GM23338 (cell line): ENCODE results near the gene MAMDC2. TPM values are rescaled to one million over a fixed set of nuclear protein-coding genes. Genes with fewer than 3 reads are reported as not detected.
A peak's percentile ranks its signal among the peaks of the same experiment; 100 is the strongest.

Source experiments
- ATAC-seq: fragments of 200-7000 bp; cut with Tn5 transposase; 3 replicates; pipeline ENCODE4 v1.9.1; 2020
- DNase-seq: peaks from one replicate; pipeline ENCODE4 v3.0.0-alpha.2; 2015; ENCODE audit warnings: low spot score
- H2AFZ ChIP-seq: fragments of 200-600 bp; sonication (generic); 2 replicates; pipeline ENCODE4 v1.8.0; 2016; ENCODE audit warnings: antibody characterized with exemption, mild to moderate bottlenecking, moderate library complexity
- H3F3A ChIP-seq: fragments of 200-600 bp; sonication (generic); replicated peaks from 2 replicates; pipeline ENCODE4 v1.8.0; 2017; ENCODE audit warnings: antibody characterized with exemption, mixed run types, low read depth
- H3K27ac ChIP-seq: fragments of 200-600 bp; sonication (generic); 2 replicates; pipeline ENCODE4 v1.6.1; 2016; ENCODE audit warnings: low read depth
- H3K27me3 ChIP-seq: fragments of 200-600 bp; sonication (generic); 2 replicates; pipeline ENCODE4 v1.8.0; 2016; ENCODE audit warnings: mild to moderate bottlenecking, mixed run types, moderate library complexity; ENCODE audit not compliant: insufficient read depth
- H3K36me3 ChIP-seq: fragments of 200-600 bp; sonication (generic); 2 replicates; pipeline ENCODE4 v1.8.0; 2016; ENCODE audit warnings: mild to moderate bottlenecking; ENCODE audit not compliant: insufficient read depth
- H3K4me1 ChIP-seq: fragments of 200-600 bp; sonication (generic); 2 replicates; pipeline ENCODE4 v1.8.0; 2016; ENCODE audit warnings: mild to moderate bottlenecking, moderate library complexity; ENCODE audit not compliant: insufficient read depth
- H3K4me2 ChIP-seq: fragments of 200-600 bp; sonication (generic); 2 replicates; pipeline ENCODE4 v1.7.1; 2017; ENCODE audit warnings: mixed run types
- H3K4me3 ChIP-seq: fragments of 200-600 bp; sonication (generic); 2 replicates; pipeline ENCODE4 v1.6.1; 2016; ENCODE audit warnings: mixed run types
- H3K79me2 ChIP-seq: fragments of 200-600 bp; sonication (generic); replicated peaks from 2 replicates; pipeline ENCODE4 v1.8.0; 2017; ENCODE audit warnings: mild to moderate bottlenecking; ENCODE audit not compliant: insufficient read depth
- H3K9me2 ChIP-seq: fragments of 200-600 bp; sonication (generic); 2 replicates; pipeline ENCODE4 v1.8.0; 2017; ENCODE audit not compliant: insufficient read depth
- H4K20me1 ChIP-seq: fragments of 200-600 bp; sonication (generic); replicated peaks from 2 replicates; pipeline ENCODE4 v1.8.0; 2017; ENCODE audit warnings: mild to moderate bottlenecking; ENCODE audit not compliant: insufficient read depth
- H3K27ac Mint-ChIP-seq: 2 replicates; pipeline ENCODE4 v1.8.0; 2020; ENCODE audit warnings: inconsistent platforms, mild to moderate bottlenecking, moderate library complexity, mixed read lengths
- H3K27me3 Mint-ChIP-seq: 3 replicates; pipeline ENCODE4 v1.8.0; 2022; ENCODE audit warnings: low read depth, mild to moderate bottlenecking, moderate library complexity, mixed read lengths, inconsistent platforms; ENCODE audit not compliant: insufficient read depth, poor library complexity
- H3K36me3 Mint-ChIP-seq: 3 replicates; pipeline ENCODE4 v1.8.0; 2021; ENCODE audit warnings: low read depth, mild to moderate bottlenecking, inconsistent platforms, moderate library complexity, mixed read lengths
- H3K4me1 Mint-ChIP-seq: 3 replicates; pipeline ENCODE4 v1.8.0; 2020; ENCODE audit warnings: mild to moderate bottlenecking, inconsistent platforms, mixed read lengths
- H3K4me3 Mint-ChIP-seq: 3 replicates; pipeline ENCODE4 v1.8.0; 2021; ENCODE audit warnings: moderate library complexity, mild to moderate bottlenecking, inconsistent platforms, mixed read lengths
- H3K9me3 Mint-ChIP-seq: 3 replicates; pipeline ENCODE4 v1.8.0; 2020; ENCODE audit warnings: moderate library complexity, mild to moderate bottlenecking, inconsistent platforms, mixed read lengths
- CREB1 ChIP-seq: fragments of 250-450 bp; sonication (Bioruptor Pico); IDR thresholded peaks from 2 replicates; pipeline ENCODE4 v1.5.0; 2020; ENCODE audit warnings: low read depth, mild to moderate bottlenecking, moderate library complexity
- EZH2phosphoT487 ChIP-seq: fragments of 200-600 bp; sonication (generic); IDR thresholded peaks from one replicate; pipeline ENCODE4 v1.8.1; 2018; ENCODE audit warnings: antibody characterized with exemption; ENCODE audit not compliant: unreplicated experiment
- JUNB ChIP-seq: IDR thresholded peaks from one replicate; pipeline ENCODE4 v1.6.1; 2016; ENCODE audit warnings: antibody characterized with exemption; ENCODE audit not compliant: unreplicated experiment
- NANOG ChIP-seq: IDR thresholded peaks from 2 replicates; pipeline ENCODE4 v1.6.1; 2016; ENCODE audit warnings: antibody characterized with exemption, borderline replicate concordance
- POLR2AphosphoS5 ChIP-seq: IDR thresholded peaks from 2 replicates; pipeline ENCODE4 v1.6.1; 2016; ENCODE audit warnings: antibody characterized with exemption, low read depth
- STAT1 ChIP-seq: IDR thresholded peaks from one replicate; pipeline ENCODE4 v1.6.1; 2016; ENCODE audit warnings: antibody characterized with exemption; ENCODE audit not compliant: unreplicated experiment
- ZNF114 ChIP-seq: fragments of 250-450 bp; sonication (Bioruptor Pico); IDR thresholded peaks from 2 replicates; pipeline ENCODE4 v1.5.0; 2020; ENCODE audit warnings: mild to moderate bottlenecking, moderate library complexity
- polyA plus RNA-seq: library from polyadenylated mRNA; unstranded; fragments of >200 nt; fragmentation: Nextera tagmentation; extraction: Ambion mirVana; gene quantifications from 2 replicates; pipeline ENCODE4 v1.2.1, GENCODE V29; 2016
- total RNA-seq: library from RNA; depleted of rRNA; stranded (reverse); fragments of >200 nt; shearing (Covaris generic); gene quantifications from 2 replicates; pipeline ENCODE4 v1.2.3, GENCODE V29; 2014
- TF ChIP-seq, protein P1 (sequence below): fragments of 250-450 bp; sonication (Bioruptor Pico); IDR thresholded peaks from 2 replicates; pipeline ENCODE4 v1.5.0; 2020; ENCODE audit warnings: mild to moderate bottlenecking, moderate library complexity
- TF ChIP-seq, protein P2 (sequence below), 2 experiments: fragments of 200-600 bp in 1 of 2; sonication (generic) in 1 of 2; conservative IDR thresholded peaks; 2 replicates each; pipeline versions ENCODE4 v1.5.1 to v1.6.1; 2016 to 2017; ENCODE audit warnings: antibody characterized with exemption in 2 of 2, low read depth in 2 of 2, mild to moderate bottlenecking in 2 of 2, moderate library complexity in 1 of 2

The MAMDC2 gene
- total and polyA plus RNA-seq, 2 experiments from 2014 or later, result 7.7 to 19.6 TPM

GRCh38 chr9:70079417-70080037 lies 35.9 kb downstream of the MAMDC2 start:
- Histone ChIP-seq H2AFZ (no peak overlapping the region), H3K4me1 (peaks cover 53% of the 10 kb centered on the region), H3K9me2 (no peaks in the 10 kb centered on the region), H4K20me1 (no peaks in the 10 kb centered on the region), H3K4me2 (peak overlapping the region; percentile 65), H3K79me2 (no peaks in the 10 kb centered on the region), H3K4me3 (0 out of 2 replicates have a peak overlapping the region, but pooled peaks have one; percentile 16), H3F3A (no peaks in the 10 kb centered on the region), H3K27ac (no peak overlapping the region), H3K36me3 (no peaks in the 10 kb centered on the region), H3K27me3 (no peaks in the 10 kb centered on the region)
- H3K4me1 Mint-ChIP-seq, result peaks cover 29% of the 10 kb centered on the region
- H3K4me3 Mint-ChIP-seq, result no peak overlapping the region
- DNase-seq (no peak), ATAC-seq (peak; percentile 49; the same call in 2 of the 3 replicates)
- no peak overlapping the region for H3K27ac Mint-ChIP-seq
- H3K27me3 Mint-ChIP-seq, result no peaks in the 10 kb centered on the region
- TF ChIP-seq, protein P1, sequence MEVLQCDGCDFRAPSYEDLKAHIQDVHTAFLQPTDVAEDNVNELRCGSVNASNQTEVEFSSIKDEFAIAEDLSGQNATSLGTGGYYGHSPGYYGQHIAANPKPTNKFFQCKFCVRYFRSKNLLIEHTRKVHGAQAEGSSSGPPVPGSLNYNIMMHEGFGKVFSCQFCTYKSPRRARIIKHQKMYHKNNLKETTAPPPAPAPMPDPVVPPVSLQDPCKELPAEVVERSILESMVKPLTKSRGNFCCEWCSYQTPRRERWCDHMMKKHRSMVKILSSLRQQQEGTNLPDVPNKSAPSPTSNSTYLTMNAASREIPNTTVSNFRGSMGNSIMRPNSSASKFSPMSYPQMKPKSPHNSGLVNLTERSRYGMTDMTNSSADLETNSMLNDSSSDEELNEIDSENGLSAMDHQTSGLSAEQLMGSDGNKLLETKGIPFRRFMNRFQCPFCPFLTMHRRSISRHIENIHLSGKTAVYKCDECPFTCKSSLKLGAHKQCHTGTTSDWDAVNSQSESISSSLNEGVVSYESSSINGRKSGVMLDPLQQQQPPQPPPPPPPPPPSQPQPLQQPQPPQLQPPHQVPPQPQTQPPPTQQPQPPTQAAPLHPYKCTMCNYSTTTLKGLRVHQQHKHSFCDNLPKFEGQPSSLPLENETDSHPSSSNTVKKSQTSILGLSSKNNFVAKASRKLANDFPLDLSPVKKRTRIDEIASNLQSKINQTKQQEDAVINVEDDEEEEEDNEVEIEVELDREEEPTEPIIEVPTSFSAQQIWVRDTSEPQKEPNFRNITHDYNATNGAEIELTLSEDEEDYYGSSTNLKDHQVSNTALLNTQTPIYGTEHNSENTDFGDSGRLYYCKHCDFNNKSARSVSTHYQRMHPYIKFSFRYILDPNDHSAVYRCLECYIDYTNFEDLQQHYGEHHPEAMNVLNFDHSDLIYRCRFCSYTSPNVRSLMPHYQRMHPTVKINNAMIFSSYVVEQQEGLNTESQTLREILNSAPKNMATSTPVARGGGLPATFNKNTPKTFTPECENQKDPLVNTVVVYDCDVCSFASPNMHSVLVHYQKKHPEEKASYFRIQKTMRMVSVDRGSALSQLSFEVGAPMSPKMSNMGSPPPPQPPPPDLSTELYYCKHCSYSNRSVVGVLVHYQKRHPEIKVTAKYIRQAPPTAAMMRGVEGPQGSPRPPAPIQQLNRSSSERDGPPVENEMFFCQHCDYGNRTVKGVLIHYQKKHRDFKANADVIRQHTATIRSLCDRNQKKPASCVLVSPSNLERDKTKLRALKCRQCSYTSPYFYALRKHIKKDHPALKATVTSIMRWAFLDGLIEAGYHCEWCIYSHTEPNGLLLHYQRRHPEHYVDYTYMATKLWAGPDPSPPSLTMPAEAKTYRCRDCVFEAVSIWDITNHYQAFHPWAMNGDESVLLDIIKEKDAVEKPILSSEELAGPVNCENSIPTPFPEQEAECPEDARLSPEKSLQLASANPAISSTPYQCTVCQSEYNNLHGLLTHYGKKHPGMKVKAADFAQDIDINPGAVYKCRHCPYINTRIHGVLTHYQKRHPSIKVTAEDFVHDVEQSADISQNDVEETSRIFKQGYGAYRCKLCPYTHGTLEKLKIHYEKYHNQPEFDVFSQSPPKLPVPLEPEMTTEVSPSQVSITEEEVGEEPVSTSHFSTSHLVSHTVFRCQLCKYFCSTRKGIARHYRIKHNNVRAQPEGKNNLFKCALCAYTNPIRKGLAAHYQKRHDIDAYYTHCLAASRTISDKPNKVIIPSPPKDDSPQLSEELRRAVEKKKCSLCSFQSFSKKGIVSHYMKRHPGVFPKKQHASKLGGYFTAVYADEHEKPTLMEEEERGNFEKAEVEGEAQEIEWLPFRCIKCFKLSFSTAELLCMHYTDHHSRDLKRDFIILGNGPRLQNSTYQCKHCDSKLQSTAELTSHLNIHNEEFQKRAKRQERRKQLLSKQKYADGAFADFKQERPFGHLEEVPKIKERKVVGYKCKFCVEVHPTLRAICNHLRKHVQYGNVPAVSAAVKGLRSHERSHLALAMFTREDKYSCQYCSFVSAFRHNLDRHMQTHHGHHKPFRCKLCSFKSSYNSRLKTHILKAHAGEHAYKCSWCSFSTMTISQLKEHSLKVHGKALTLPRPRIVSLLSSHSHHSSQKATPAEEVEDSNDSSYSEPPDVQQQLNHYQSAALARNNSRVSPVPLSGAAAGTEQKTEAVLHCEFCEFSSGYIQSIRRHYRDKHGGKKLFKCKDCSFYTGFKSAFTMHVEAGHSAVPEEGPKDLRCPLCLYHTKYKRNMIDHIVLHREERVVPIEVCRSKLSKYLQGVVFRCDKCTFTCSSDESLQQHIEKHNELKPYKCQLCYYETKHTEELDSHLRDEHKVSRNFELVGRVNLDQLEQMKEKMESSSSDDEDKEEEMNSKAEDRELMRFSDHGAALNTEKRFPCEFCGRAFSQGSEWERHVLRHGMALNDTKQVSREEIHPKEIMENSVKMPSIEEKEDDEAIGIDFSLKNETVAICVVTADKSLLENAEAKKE, result no peak
- TF ChIP-seq NANOG, result 0 out of 2 replicates have a peak, but pooled peaks have one; percentile 37
- H3K9me3 Mint-ChIP-seq, result no peaks in the 10 kb centered on the region
- no peaks in the 10 kb centered on the region for H3K36me3 Mint-ChIP-seq

DNA sequence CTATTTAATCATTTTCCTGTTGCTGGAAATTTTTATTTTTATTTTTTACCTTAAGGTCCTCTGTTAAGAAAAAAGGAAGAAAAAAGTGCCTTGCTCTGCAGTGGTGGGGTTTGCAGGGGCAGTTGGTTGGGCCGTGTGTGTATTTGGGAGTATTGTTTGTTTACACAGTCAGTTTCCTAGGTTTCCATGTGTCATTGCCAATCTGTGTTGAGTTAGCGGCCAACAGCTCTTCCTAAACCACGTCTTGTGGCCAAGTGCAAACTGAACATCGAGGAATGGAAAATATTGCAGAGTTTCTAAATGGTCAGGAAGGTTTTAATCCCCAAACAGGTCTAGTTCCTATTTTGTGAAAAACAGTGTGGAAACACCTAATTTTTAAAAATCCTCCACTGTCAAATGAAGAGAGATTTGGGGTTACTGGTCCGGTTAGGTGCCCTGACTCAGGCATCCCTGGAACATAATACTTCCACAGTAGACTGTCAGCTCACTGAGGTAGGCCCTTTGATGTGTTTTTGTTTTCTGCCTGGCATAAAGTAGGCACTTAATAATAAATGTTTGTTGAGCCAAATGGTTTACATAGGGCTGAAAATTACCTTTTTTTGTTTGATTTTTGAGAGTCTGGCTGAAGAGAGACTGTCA lies 37.0 kb downstream of the MAMDC2 start:
- DNase-seq (peak; percentile 48), ATAC-seq (no peak)
- Histone ChIP-seq H2AFZ (no peak overlapping the region), H4K20me1 (no peaks in the 10 kb centered on the region; the same call in 1 of the 2 replicates), H3K4me2 (no peak overlapping the region), H3K4me3 (no peak overlapping the region), H3K4me1 (peaks cover 53% of the 10 kb centered on the region), H3K27me3 (no peaks in the 10 kb centered on the region), H3F3A (no peaks in the 10 kb centered on the region), H3K27ac (no peak overlapping the region), H3K79me2 (no peaks in the 10 kb centered on the region), H3K36me3 (no peaks in the 10 kb centered on the region), H3K9me2 (no peaks in the 10 kb centered on the region)
- Mint-ChIP-seq H3K27ac (no peak overlapping the region), H3K36me3 (no peaks in the 10 kb centered on the region), H3K27me3 (no peaks in the 10 kb centered on the region), H3K4me3 (no peak overlapping the region), H3K9me3 (no peaks in the 10 kb centered on the region), H3K4me1 (peaks cover 29% of the 10 kb centered on the region)
- TF ChIP-seq NANOG, result no peak
- TF ChIP-seq, protein P2, sequence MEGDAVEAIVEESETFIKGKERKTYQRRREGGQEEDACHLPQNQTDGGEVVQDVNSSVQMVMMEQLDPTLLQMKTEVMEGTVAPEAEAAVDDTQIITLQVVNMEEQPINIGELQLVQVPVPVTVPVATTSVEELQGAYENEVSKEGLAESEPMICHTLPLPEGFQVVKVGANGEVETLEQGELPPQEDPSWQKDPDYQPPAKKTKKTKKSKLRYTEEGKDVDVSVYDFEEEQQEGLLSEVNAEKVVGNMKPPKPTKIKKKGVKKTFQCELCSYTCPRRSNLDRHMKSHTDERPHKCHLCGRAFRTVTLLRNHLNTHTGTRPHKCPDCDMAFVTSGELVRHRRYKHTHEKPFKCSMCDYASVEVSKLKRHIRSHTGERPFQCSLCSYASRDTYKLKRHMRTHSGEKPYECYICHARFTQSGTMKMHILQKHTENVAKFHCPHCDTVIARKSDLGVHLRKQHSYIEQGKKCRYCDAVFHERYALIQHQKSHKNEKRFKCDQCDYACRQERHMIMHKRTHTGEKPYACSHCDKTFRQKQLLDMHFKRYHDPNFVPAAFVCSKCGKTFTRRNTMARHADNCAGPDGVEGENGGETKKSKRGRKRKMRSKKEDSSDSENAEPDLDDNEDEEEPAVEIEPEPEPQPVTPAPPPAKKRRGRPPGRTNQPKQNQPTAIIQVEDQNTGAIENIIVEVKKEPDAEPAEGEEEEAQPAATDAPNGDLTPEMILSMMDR (conservative IDR thresholded peaks at IDR 0.05; ENCODE audit: low read depth in 2 of 2), result no peak
- no peak for TF ChIP-seq ZNF114 (CRISPR knock-in tag)
- no peak for TF ChIP-seq POLR2AphosphoS5
- no peak for TF ChIP-seq JUNB
- no peak for TF ChIP-seq CREB1
- no peak for TF ChIP-seq EZH2phosphoT487
- no peak for TF ChIP-seq STAT1
